Adrenal gland (tissue), 5 donors: ENCODE results near the gene PEF1.

Experiments used
- CTCF ChIP-seq, 6 experiments: fragments of 450-650 bp in 4 of 6; fragments of 200-600 bp in 2 of 6; sonication (generic) in 1 of 6; IDR thresholded peaks; 1 replicate in 5 of 6; 2 replicates in 1 of 6; pipeline versions ENCODE4 v1.5.1 to v1.8.0; 2016 to 2021; ENCODE audit warnings: antibody characterized with exemption in 6 of 6, mild to moderate bottlenecking in 2 of 6, moderate library complexity in 1 of 6
- POLR2A ChIP-seq, 2 donors: fragments of 450-650 bp; IDR thresholded peaks; one replicate each; pipeline ENCODE4 v1.6.1; 2017; ENCODE audit warnings: antibody characterized with exemption in 2 of 2, mild to moderate bottlenecking in 2 of 2, moderate library complexity in 1 of 2
- donor health status: DM: no; HTN: no; CAD: no.

DNA sequence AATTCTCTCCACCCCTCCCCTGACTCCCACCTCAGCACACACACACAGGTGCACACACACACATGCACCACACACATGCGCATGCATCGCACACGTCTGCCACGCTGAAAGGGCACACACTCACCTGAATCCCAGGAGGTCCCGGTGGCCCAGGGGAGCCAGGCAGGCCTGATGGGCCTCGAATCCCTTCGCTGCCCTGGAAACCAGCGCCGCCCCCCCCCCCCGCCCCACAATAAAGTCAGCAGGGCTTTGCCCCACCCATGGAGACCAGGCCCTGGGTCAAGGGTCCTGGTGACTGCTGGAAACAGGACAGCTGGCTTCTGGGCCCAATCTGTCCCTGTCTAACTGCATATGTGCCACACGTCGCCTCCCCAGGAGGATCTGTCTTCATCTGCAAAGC is 17.8 kb upstream of the PEF1 start:
- no peak for TF ChIP-seq CTCF (IDR thresholded peaks at IDR 0.05)
- TF ChIP-seq POLR2A (IDR thresholded peaks at IDR 0.05): no peak
